Fibroblast of villous mesenchyme (primary cell): Measurements from ENCODE around the gene SLC2A9. TPM values are rescaled to one million over a fixed set of nuclear protein-coding genes. Genes with fewer than 3 reads are reported as not detected.

ENCODE experiments used
- DNase-seq: peaks from one replicate; pipeline ENCODE4 v3.0.0-alpha.2; 2010; ENCODE audit warnings: low read depth
- H3K4me3 ChIP-seq: 2 replicates; pipeline ENCODE4 v1.5.1; 2011; ENCODE audit warnings: low read depth, mild to moderate bottlenecking, low read length
- CTCF ChIP-seq: IDR thresholded peaks from 2 replicates; pipeline ENCODE4 v1.5.1; 2012; ENCODE audit warnings: low read depth, mild to moderate bottlenecking, low read length; ENCODE audit not compliant: insufficient read depth
- total RNA-seq: library from RNA; depleted of rRNA; stranded (reverse); fragments of >200 nt; gene quantifications from 2 replicates; pipeline ENCODE4 v1.2.3, GENCODE V29; 2012

Gene SLC2A9
- total RNA-seq, 1 donor, result 0.43 TPM

GRCh38 chr4:9894644-9895332, 126.5 kb downstream of the SLC2A9 start:
- DNase-seq, result no peak
- no peak overlapping the region for H3K4me3 ChIP-seq
- no peak for TF ChIP-seq CTCF

- DNase-seq, result no peak
- no peak for TF ChIP-seq CTCF
- H3K4me3 ChIP-seq, result no peak overlapping the region
These were observed 127.8 kb downstream of the SLC2A9 start for GRCh38 chr4:9893329-9894108.

- no peak for TF ChIP-seq CTCF
- DNase-seq, result no peak
- no peak overlapping the region for H3K4me3 ChIP-seq
These were observed 129.6 kb downstream of the SLC2A9 start for GRCh38 chr4:9891740-9892139.

- H3K4me3 ChIP-seq, result no peak overlapping the region
- TF ChIP-seq CTCF, result no peak
- no peak for DNase-seq
These were observed 130.2 kb downstream of the SLC2A9 start for GRCh38 chr4:9891056-9891455.

- DNase-seq, result no peak
- no peak for TF ChIP-seq CTCF
These were observed 132.0 kb downstream of the SLC2A9 start for GRCh38 chr4:9889306-9889705.

GRCh38 chr4:9885958-9886357, 135.3 kb downstream of the SLC2A9 start:
- TF ChIP-seq CTCF, result no peak
- H3K4me3 ChIP-seq, result no peak overlapping the region
- no peak for DNase-seq

More at GRCh38 chr4:9889306-9889705, 132.0 kb downstream of the SLC2A9 start:
- no peak overlapping the region for H3K4me3 ChIP-seq
